HCT116 (cell line): Measurements from ENCODE around the gene PRPF31. TPM values are rescaled to one million over a fixed set of nuclear protein-coding genes. Genes with fewer than 3 reads are reported as not detected.

Experiments used
- ATAC-seq: fragments of 200-7000 bp; cut with Tn5 transposase; 2 replicates; pipeline ENCODE4 v1.9.1; 2020; ENCODE audit warnings: mild to moderate bottlenecking, moderate library complexity
- BruUV-seq: library from RNA; stranded (reverse); fragments of 400-500 nt; replicated peaks from 2 replicates; lab custom pipeline; 2021; lab: Mats Ljungman, UMichigan
- CTCF ChIA-PET: fragments of 300-600 bp; sonication (Branson Sonifier 250); formaldehyde crosslinking; loops from one replicate; lab custom pipeline; 2021; ENCODE audit warnings: antibody characterized with exemption; lab: Charles Lee
- POLR2A ChIA-PET: fragments of 300-600, 350-600 bp; sonication (Branson Sonifier 250); formaldehyde crosslinking; loops from one replicate; lab custom pipeline; 2021; ENCODE audit warnings: antibody characterized with exemption; lab: Charles Lee
- RAD21 ChIA-PET, 2 experiments: fragments of 300-600 bp; sonication (Branson Sonifier 250); formaldehyde crosslinking; loops; one replicate each; lab custom pipeline; 2023; ENCODE audit warnings: low total read pairs in 2 of 2; ENCODE audit not compliant: uncharacterized antibody in 2 of 2, unreplicated experiment in 2 of 2, low non-redundant PET in 1 of 2; lab: Charles Lee
- DNase-seq: peaks from one replicate; pipeline ENCODE4 v3.0.0-alpha.2; 2010; ENCODE audit warnings: low read depth, low spot score
- H2AFZ ChIP-seq: fragments of 200-600 bp; shearing (Covaris generic), sonication (generic); 2 replicates; pipeline ENCODE4 v1.6.1; 2017; ENCODE audit warnings: low read depth, mixed run types, mixed read lengths, antibody characterized with exemption, low read length; ENCODE audit not compliant: poor library complexity, severe bottlenecking
- H3K27ac ChIP-seq: 2 replicates; pipeline ENCODE4 v1.5.1; 2012; ENCODE audit warnings: low read depth, low read length
- H3K27me3 ChIP-seq: fragments of 200-600 bp; sonication (generic); 2 replicates; pipeline ENCODE4 v1.6.1; 2016; ENCODE audit warnings: mixed run types, low read length, mixed read lengths; ENCODE audit not compliant: insufficient read depth
- H3K36me3 ChIP-seq, 2 experiments: fragments of 200-500 bp in 1 of 2; fragments of 200-600 bp in 1 of 2; sonication (Bioruptor generic) in 1 of 2; sonication (generic) in 1 of 2; 2 replicates each; pipeline versions ENCODE4 v1.5.1 to v1.6.1; 2014 to 2016; ENCODE audit warnings: low read length in 2 of 2, inconsistent platforms in 1 of 2, mixed read lengths in 1 of 2, mixed run types in 1 of 2; ENCODE audit not compliant: insufficient read depth in 2 of 2, control insufficient read depth in 1 of 2
- H3K4me1 ChIP-seq, 2 experiments: fragments of 200-600 bp in 1 of 2; sonication (generic) in 1 of 2; 2 replicates each; pipeline versions ENCODE4 v1.5.1 to v1.6.1; 2012 to 2017; ENCODE audit warnings: low read length in 2 of 2, inconsistent platforms in 1 of 2, mild to moderate bottlenecking in 1 of 2, mixed read lengths in 1 of 2, mixed run types in 1 of 2, moderate library complexity in 1 of 2; ENCODE audit not compliant: insufficient read depth in 2 of 2, control insufficient read depth in 1 of 2
- H3K4me2 ChIP-seq: fragments of 200-600 bp; sonication (generic); 2 replicates; pipeline ENCODE4 v1.6.1; 2017; ENCODE audit warnings: mixed run types, low read length, mixed read lengths
- H3K4me3 ChIP-seq, 2 experiments: fragments of 200-600 bp in 1 of 2; sonication (generic) in 1 of 2; replicated peaks in 1 of 2; 2 replicates each; pipeline ENCODE4 v1.5.1; 2011 to 2016; ENCODE audit warnings: low read length in 2 of 2, control low read depth in 1 of 2, low read depth in 1 of 2, mild to moderate bottlenecking in 1 of 2, mixed read lengths in 1 of 2, mixed run types in 1 of 2
- H3K79me2 ChIP-seq: fragments of 200-600 bp; sonication (generic); 2 replicates; pipeline ENCODE4 v1.6.1; 2017; ENCODE audit warnings: mild to moderate bottlenecking, mixed run types, low read length, moderate library complexity, mixed read lengths; ENCODE audit not compliant: insufficient read depth
- H3K9ac ChIP-seq: fragments of 200-600 bp; sonication (generic); 2 replicates; pipeline ENCODE4 v1.6.1; 2016; ENCODE audit warnings: low read length, mixed read lengths
- H3K9me2 ChIP-seq: fragments of 200-600 bp; sonication (generic), shearing (Covaris generic); 2 replicates; pipeline ENCODE4 v1.6.1; 2017; ENCODE audit warnings: mixed run types, mild to moderate bottlenecking, moderate library complexity; ENCODE audit not compliant: insufficient read depth
- H3K9me3 ChIP-seq, 2 experiments: fragments of 200-500 bp in 1 of 2; fragments of 200-600 bp in 1 of 2; sonication (Bioruptor generic) in 1 of 2; sonication (generic) in 1 of 2; 2 replicates each; pipeline ENCODE4 v1.6.1; 2014 to 2017; ENCODE audit warnings: low read length in 2 of 2, mixed read lengths in 2 of 2, inconsistent platforms in 1 of 2, low read depth in 1 of 2, mild to moderate bottlenecking in 1 of 2, mixed run types in 1 of 2, moderate library complexity in 1 of 2; ENCODE audit not compliant: control insufficient read depth in 1 of 2, insufficient read depth in 1 of 2
- H4K20me1 ChIP-seq: fragments of 200-600 bp; sonication (generic), shearing (Covaris generic); 2 replicates; pipeline ENCODE4 v1.6.1; 2017; ENCODE audit warnings: mixed run types, mild to moderate bottlenecking, moderate library complexity; ENCODE audit not compliant: insufficient read depth
- ATF3 ChIP-seq: IDR thresholded peaks from 2 replicates; pipeline ENCODE4 v1.6.1; 2012
- CBX3 ChIP-seq: IDR thresholded peaks from 2 replicates; pipeline ENCODE4 v1.6.1; 2012; ENCODE audit warnings: low read depth
- CEBPB ChIP-seq: IDR thresholded peaks from 2 replicates; pipeline ENCODE4 v1.6.1; 2012; ENCODE audit warnings: low read depth
- EGR1 ChIP-seq: IDR thresholded peaks from 2 replicates; pipeline ENCODE4 v1.6.1; 2012; ENCODE audit warnings: low read depth
- ELF1 ChIP-seq: IDR thresholded peaks from 2 replicates; pipeline ENCODE4 v1.6.1; 2012; ENCODE audit warnings: low read depth, borderline replicate concordance
- EZH2 ChIP-seq: fragments of 200-600 bp; sonication (generic); IDR thresholded peaks from 2 replicates; pipeline ENCODE4 v1.6.1; 2017; ENCODE audit warnings: antibody characterized with exemption, mixed run types
- EZH2phosphoT487 ChIP-seq: fragments of 200-600 bp; IDR thresholded peaks from 2 replicates; pipeline ENCODE4 v1.6.1; 2018; ENCODE audit warnings: antibody characterized with exemption, borderline replicate concordance
- FOSL1 ChIP-seq: IDR thresholded peaks from 2 replicates; pipeline ENCODE4 v1.6.1; 2012; ENCODE audit warnings: low read depth
- MAX ChIP-seq: IDR thresholded peaks from 2 replicates; pipeline ENCODE4 v1.6.1; 2012
- POLR2A ChIP-seq: IDR thresholded peaks from 2 replicates; pipeline ENCODE4 v1.7.0; 2011; ENCODE audit warnings: borderline replicate concordance; ENCODE audit not compliant: insufficient read depth, insufficient read length; ENCODE audit errors: extremely low read depth
- RAD21 ChIP-seq: IDR thresholded peaks from 2 replicates; pipeline ENCODE4 v1.6.1; 2012; ENCODE audit warnings: low read depth, mild to moderate bottlenecking
- SIN3A ChIP-seq: IDR thresholded peaks from 2 replicates; pipeline ENCODE4 v1.6.1; 2012; ENCODE audit warnings: low read depth
- SP1 ChIP-seq: IDR thresholded peaks from 2 replicates; pipeline ENCODE4 v1.6.1; 2012; ENCODE audit warnings: low read depth
- SRF ChIP-seq: IDR thresholded peaks from 2 replicates; pipeline ENCODE4 v1.6.1; 2012; ENCODE audit warnings: low read depth
- TCF7L2 ChIP-seq: IDR thresholded peaks from 2 replicates; pipeline ENCODE4 v1.7.0; 2011; ENCODE audit warnings: borderline replicate concordance, inconsistent platforms; ENCODE audit not compliant: insufficient read depth, insufficient read length; ENCODE audit errors: extremely low read depth
- YY1 ChIP-seq: IDR thresholded peaks from 2 replicates; pipeline ENCODE4 v1.6.1; 2011; ENCODE audit warnings: low read length, low read depth, moderate library complexity, mild to moderate bottlenecking; ENCODE audit not compliant: insufficient replicate concordance; ENCODE audit errors: extremely low read depth
- ZFX ChIP-seq: fragments of 450-650 bp; IDR thresholded peaks from 2 replicates; pipeline ENCODE4 v1.6.1; 2017
- intact Hi-C: fragments of 100-400 bp; cut with micrococcal nuclease; formaldehyde crosslinking; loops from 2 replicates; pipeline ENCODE4 v1.10.0; 2022
- total RNA-seq: library from RNA; stranded (reverse); gene quantifications from one replicate; pipeline ENCODE4 v1.2.1, GENCODE V29; 2021; ENCODE audit not compliant: unreplicated experiment
- TF ChIP-seq, protein P1 (sequence below): IDR thresholded peaks from 2 replicates; pipeline ENCODE4 v1.6.1; 2012; ENCODE audit warnings: low read depth

Gene PRPF31
- total RNA-seq, 1 experiment from 2014 or later, result 99.0 TPM

- no peaks in the 10 kb centered on the region for H3K9me2 ChIP-seq
- H3K36me3 ChIP-seq, result peaks cover 22 to 31% of the 10 kb centered on the region in 2 experiments; a peak in 3 of 4 replicates
- DNase-seq, result no peak
- H3K27me3 ChIP-seq, result no peaks in the 10 kb centered on the region
- BruUV-seq, result no TSS peak
- intact Hi-C loops, result no loop called here
- peaks cover 5 to 6% of the 10 kb centered on the region in 2 experiments; a peak in 2 of 4 replicates for H3K4me1 ChIP-seq
- RAD21 ChIA-PET, result no interaction called here
- no peaks in the 10 kb centered on the region for H3K79me2 ChIP-seq
- CTCF ChIA-PET, result no interaction called here
- TF ChIP-seq EGR1, result no peak
- H2AFZ ChIP-seq, result no peak overlapping the region
- no peak overlapping the region for H3K27ac ChIP-seq
- no peaks in the 10 kb centered on the region for H4K20me1 ChIP-seq
- ATAC-seq, result no peak
- no peaks in the 10 kb centered on the region for H3K9me3 ChIP-seq
- H3K4me2 ChIP-seq, result no peak overlapping the region
- POLR2A ChIA-PET, result no interaction called here
- no peak overlapping the region for H3K4me3 ChIP-seq
- no peak overlapping the region for H3K9ac ChIP-seq
Measured at GRCh38 chr19:54129617-54129996, 14.1 kb downstream of the PRPF31 start.

DNA sequence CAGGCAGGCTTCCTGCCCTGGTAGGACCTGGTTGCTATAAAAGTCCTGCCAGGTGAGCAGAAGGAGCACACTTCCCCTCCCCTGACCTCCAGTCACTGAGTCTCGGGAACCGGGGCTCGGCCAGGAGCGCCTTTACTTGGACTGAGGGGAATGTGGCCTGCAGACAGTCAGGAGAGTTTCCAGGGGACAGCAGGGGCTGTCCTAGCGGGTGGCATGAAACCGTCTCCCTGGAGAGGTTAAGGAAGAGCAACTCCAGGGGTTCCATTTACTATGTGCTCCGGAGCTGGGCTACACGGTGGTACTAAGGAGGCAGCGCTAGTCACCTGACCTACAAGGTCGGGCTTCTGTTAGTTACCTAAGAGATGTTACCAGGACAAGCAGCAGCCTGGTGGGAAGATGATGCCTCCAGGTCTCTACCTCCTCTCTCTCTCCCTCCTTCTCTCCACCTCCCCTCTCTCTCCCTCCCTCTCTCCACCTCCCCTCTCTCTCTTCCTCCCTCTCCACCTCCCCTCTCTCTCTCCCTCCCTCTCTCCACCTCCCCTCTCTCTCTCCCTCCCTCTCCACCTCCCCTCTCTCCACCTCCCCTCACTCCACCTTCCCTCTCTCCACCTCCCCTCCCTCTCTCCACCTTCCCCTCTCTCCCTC is 17.9 kb downstream of the PRPF31 start:
- Histone ChIP-seq H3K36me3 (peaks cover 8 to 12% of the 10 kb centered on the region in 2 experiments; a peak in 3 of 4 replicates), H3K4me3 (no peak overlapping the region), H4K20me1 (no peaks in the 10 kb centered on the region), H3K4me2 (no peak overlapping the region), H3K4me1 (peaks cover 8 to 18% of the 10 kb centered on the region in 2 experiments; a peak in 3 of 4 replicates), H3K9ac (no peak overlapping the region), H3K79me2 (peaks cover 7% of the 10 kb centered on the region), H3K27ac (peak overlapping the region; percentile 21; the same call in 1 of the 2 replicates), H2AFZ (no peak overlapping the region), H3K9me3 (no peaks in the 10 kb centered on the region), H3K9me2 (no peaks in the 10 kb centered on the region), H3K27me3 (no peaks in the 10 kb centered on the region)
- POLR2A ChIA-PET, result no interaction called here
- RAD21 ChIA-PET, result no interaction called here
- intact Hi-C loops, result no loop called here
- CTCF ChIA-PET, result no interaction called here
- ATAC-seq, result no peak
- no TSS peak for BruUV-seq
- DNase-seq, result peak; percentile 32
- no peak for TF ChIP-seq ELF1
- no peak for TF ChIP-seq FOSL1
- TF ChIP-seq CEBPB, result no peak
- TF ChIP-seq ZFX, result no peak
- TF ChIP-seq CBX3, result no peak
- no peak for TF ChIP-seq TCF7L2
- TF ChIP-seq, protein P1, sequence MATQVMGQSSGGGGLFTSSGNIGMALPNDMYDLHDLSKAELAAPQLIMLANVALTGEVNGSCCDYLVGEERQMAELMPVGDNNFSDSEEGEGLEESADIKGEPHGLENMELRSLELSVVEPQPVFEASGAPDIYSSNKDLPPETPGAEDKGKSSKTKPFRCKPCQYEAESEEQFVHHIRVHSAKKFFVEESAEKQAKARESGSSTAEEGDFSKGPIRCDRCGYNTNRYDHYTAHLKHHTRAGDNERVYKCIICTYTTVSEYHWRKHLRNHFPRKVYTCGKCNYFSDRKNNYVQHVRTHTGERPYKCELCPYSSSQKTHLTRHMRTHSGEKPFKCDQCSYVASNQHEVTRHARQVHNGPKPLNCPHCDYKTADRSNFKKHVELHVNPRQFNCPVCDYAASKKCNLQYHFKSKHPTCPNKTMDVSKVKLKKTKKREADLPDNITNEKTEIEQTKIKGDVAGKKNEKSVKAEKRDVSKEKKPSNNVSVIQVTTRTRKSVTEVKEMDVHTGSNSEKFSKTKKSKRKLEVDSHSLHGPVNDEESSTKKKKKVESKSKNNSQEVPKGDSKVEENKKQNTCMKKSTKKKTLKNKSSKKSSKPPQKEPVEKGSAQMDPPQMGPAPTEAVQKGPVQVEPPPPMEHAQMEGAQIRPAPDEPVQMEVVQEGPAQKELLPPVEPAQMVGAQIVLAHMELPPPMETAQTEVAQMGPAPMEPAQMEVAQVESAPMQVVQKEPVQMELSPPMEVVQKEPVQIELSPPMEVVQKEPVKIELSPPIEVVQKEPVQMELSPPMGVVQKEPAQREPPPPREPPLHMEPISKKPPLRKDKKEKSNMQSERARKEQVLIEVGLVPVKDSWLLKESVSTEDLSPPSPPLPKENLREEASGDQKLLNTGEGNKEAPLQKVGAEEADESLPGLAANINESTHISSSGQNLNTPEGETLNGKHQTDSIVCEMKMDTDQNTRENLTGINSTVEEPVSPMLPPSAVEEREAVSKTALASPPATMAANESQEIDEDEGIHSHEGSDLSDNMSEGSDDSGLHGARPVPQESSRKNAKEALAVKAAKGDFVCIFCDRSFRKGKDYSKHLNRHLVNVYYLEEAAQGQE, result no peak
- no peak for TF ChIP-seq ATF3
- no peak for TF ChIP-seq SP1
- no peak for TF ChIP-seq RAD21
- no peak for TF ChIP-seq SRF
- no peak for TF ChIP-seq MAX
- TF ChIP-seq SIN3A, result no peak
- TF ChIP-seq EZH2, result no peak
- TF ChIP-seq EGR1, result no peak
- TF ChIP-seq EZH2phosphoT487, result no peak
- TF ChIP-seq POLR2A, result no peak
- no peak for TF ChIP-seq YY1
